Measurements from ENCODE around the gene FRMD3.

Gene FRMD3

GRCh38 chr9:83538172-83538889 is at the start of gene FRMD3:
Gene FRMD3 (minus strand): TSS chr9:83538401. CDS start chr9:83538231, 170 bp downstream.
- DNase-seq, result no peak

GRCh38 chr9:83584995-83585394 is 46.8 kb upstream of the FRMD3 start:
- DNase-seq, result no peak

- DNase-seq, result no peak
Measured at GRCh38 chr9:83583151-83584014, 45.2 kb upstream of the FRMD3 start.

DNA sequence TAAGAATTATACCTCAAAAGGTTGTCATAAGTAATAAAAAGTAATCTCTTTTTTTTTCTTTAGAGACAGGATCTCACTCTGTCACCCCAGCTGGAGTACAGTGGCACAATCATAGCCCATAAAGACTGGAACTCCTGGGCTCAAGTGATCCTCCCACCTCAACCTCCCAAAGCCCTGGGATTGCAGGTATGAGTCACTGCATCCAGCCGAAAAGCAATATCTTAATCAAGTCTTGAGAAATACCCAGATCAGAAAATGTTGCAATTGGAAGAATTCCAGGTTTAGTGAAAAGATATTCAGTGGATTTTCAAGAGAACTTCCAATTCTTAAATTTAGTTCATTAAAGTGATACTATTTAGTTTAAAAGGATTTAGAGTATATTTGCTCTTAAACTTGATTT is 43.8 kb upstream of the FRMD3 start:
- DNase-seq, result no peak

DNA sequence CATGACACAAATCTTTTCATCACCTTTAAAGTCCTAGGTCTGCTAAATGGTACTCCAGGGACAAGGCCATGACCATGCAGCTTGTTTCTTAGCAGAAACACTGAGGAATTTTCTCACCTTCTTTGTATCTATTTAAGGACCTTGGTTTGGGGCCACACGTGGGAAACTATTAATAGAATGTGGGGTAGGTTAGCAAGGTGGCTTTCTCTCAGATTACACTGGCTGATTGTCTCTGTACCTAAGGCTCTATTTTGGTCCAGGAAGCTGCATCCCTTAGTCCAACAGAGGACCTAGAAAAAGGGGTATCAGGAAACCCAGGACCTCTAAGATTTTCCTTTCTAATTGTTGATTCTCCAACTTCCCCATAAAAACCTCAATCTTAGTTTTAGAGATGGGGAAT is 36.3 kb upstream of the FRMD3 start:
- no peak for DNase-seq

- DNase-seq, result no peak
Measured at GRCh38 chr9:83572524-83572923, 34.3 kb upstream of the FRMD3 start.

DNA sequence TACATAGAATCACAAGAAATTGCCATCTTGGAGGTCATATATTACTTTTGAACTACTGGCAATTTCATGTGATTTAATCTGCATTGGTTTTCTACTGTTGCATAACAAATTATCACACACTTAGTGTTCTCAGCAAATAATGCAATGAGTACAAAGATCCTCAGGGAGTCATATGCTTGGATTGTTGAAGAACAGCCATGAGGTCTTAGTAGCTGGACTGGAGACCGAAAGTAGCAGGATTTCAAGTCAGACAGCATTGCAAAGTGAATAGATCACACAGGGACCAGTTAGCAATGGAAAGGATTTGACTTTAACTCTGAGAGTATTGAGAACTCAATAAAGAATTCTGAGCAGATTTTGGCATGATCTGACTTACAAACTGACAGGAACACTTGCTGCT is 32.2 kb upstream of the FRMD3 start:
- DNase-seq, result no peak

- no peak for DNase-seq
Measured at GRCh38 chr9:83569326-83569725, 31.1 kb upstream of the FRMD3 start.

DNA sequence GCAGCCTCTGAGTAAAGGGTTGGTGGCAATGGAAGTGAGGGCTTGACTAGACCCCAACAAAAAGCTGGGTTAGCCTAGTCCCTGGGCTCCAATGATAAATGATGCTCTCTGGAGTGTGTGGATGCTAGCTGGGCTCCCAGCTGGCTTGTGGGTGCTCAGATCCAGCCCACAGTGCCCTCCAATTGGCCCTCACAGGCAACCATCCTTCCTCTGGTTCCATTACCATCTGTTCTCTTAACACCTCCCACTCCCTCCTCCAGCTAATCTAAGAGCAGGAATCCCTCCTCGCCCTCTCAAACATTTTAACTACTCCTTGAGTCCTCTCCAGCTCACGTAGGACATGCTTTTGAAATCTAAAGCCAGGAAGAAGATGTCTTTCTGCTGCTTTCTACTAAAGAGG is 25.2 kb upstream of the FRMD3 start:
- no peak for DNase-seq

- DNase-seq, result no peak
Measured at GRCh38 chr9:83560169-83560826, 22.1 kb upstream of the FRMD3 start.

GRCh38 chr9:83557771-83558170 is 19.6 kb upstream of the FRMD3 start:
- no peak for DNase-seq

DNA sequence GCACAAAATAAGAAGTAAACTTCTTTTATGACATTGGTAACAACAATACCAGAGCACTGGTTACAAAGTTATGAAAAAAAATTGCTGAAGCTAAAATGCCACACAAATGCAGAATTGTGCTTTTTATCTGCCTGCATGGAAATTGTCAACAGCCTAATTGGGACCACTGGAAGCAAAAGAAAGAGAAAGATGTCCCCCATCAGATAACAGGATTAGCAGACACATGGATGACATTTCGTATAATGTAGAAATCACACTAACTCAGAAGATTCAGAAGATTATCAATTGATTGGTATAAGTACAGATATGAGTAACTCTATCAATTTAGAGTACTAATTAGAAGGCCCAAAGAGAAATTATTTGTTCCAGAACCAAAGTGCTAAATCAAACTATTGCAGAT is 19.1 kb upstream of the FRMD3 start:
- no peak for DNase-seq

- no peak for DNase-seq
Measured at GRCh38 chr9:83554278-83554677, 16.1 kb upstream of the FRMD3 start.

GRCh38 chr9:83544002-83544698 is 5.9 kb upstream of the FRMD3 start:
- no peak for DNase-seq

DNA sequence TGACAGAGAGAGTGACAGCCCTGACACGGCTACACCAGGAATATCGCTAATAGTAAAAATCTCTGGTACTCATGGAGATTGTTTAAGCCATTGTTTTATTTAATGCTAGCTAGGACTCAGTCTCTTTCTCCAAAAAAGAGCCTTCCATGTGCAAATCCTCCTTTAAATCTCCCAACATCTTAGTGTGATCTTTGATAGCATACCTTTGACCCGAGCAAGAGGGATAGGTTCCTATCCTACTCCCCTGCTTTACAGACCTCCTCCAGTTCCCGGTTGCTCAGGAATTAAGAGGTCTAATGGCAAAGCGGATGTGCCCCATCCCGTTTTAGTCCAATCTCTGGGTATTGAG is 663 bp upstream of the FRMD3 start:
- no peak for DNase-seq

DNA sequence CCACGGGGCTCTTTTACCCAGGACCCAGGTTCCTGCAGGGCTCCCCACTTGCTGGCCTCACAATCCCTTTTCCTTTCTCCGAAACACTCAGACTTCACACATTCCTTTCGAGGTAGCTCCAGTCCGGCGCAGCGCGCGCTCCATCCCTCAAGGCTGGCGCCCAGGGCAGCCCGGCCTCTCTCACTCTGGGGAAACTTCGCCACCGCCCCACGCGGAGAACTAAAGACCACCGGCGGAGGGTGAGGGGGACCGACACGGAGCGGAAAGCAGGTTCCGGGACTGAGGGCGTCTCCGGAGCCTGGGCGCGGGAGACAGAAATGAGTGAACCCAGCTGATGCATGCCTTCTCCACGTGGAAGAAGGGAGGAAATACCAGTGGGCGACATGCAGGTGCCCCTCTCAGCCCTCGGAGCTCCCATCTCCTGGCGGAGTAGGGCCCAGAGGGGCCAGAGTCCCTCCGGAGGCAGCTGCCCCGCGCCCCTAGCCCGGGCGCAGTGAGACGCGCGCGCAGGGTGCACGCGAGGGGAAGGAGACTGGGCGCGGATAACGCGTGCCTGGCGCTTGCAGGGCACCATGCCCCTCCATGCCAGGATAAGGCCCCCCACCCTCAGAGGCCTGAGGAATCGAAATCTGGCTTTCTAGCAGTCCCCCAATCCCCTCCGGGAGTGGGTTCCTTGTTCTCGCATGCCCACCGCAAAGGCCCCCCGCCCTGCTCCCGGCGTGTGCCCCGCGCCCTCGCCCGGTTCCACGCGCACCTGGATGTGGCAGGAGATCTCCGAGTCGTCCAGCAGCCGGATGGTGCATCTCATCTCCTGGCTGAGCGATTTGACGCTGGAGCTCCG is 650 bp downstream of the FRMD3 start:
- DNase-seq, result no peak

DNA sequence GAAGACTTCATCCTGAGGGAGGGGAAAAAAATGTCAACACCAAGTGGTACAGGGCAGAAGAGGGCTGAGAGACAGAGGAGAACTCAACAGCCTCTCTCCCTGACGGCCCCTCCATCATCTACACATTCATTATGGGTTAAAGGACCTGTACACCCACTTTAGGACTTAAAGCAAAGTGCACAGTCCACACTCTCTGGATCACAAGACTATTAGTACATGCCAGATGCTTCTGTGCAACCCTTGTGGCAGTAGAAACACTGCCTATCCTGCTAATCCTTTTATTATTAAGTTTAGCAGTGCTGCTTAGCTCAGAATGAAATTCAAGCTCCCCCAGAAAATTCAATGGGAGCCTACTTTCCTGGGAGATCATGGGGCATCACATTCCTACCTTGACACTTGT is 1.9 kb downstream of the FRMD3 start:
- DNase-seq, result no peak

DNA sequence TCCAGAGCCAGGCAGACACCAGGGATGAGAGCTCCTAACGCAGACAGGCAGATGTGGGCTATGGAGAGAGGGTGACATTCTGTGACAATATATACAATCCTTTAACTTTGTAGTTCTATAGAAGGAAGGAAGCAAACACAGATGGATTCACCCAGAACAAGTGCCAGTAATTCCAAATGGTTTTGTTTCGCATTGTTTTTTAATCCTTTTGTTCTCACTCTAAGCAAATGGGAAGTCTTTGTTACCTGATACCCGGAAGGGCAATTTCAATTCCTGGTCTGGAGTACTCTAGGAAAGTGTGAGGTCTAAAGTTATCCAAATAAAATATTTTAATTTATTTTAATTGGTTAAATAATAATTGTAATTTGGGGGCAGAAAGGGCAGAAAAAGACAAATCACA is 2.5 kb downstream of the FRMD3 start:
- DNase-seq, result no peak

DNA sequence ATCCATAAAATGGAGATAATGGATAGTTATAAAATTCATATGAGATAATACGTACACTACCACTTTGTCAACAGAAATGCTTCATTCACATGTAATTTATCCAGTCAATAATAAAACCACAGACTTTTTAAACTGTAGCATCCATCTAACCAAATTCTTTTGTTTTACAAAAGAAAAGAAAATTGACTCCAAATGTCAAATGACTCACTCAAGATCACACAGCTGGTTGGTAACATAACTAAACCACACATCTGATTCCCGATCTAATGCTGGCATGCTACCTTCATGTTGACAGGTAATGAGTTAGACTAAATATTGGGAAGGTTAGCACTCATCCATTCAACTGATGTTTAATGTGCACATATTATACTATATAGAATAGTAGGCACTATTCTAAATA is 4.9 kb downstream of the FRMD3 start:
- DNase-seq, result no peak

DNA sequence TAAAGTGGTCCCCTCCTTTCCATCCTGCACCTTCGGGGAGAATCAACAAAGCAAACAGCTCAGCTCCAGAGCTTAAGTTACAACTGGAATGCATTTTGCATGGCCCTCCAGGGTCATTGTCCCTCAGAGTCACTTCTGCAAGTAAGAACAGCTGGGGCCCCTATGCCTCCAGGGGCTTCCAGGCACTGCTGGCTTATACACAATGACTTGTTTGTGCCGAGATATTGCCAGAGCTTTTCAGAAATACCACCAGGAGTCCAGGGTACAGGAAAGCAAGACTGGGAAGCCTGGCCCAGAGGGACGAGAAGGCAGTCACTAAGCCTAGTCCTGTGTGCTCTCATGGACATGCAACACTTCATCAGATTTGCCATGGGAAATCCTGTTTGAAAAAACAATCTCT is 11.3 kb downstream of the FRMD3 start:
- no peak for DNase-seq

- DNase-seq, result no peak
Measured at GRCh38 chr9:83526211-83526610, 12.0 kb downstream of the FRMD3 start.

DNA sequence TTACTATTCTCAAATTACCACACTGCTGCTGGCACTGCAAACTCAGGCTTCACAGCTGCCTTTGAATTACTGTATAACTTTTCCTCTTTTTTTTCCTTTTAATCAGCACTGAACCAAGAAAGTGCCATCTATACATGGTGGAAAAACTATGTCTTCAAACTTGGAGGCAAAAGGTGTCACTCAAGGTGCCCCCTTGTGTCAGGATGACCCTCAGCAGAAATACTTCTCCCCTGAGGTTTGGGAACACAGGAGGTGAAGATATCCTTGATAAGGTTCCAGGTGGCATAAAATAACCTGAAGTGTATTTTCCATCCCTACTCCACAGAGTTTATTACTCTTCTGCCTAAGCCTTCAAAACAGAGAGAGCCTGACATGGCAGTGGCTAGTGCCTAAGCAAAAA is 14.5 kb downstream of the FRMD3 start:
- DNase-seq, result no peak
